HT-29 (cell line): ENCODE measurements around the gene MYB. TPM values are rescaled to one million over a fixed set of nuclear protein-coding genes. Genes with fewer than 3 reads are reported as not detected.
A peak's percentile ranks its signal among the peaks of the same experiment; 100 is the strongest.
"Not testable (repeated sequence)": the region's sequence is repeated elsewhere in the genome, so short reads cannot be mapped to it uniquely, and the experiment has no call there.

Experiments
- DNase-seq: peaks from one replicate; pipeline ENCODE4 v3.0.0-alpha.2; 2015; ENCODE audit warnings: low spot score
- total RNA-seq: library from RNA; depleted of rRNA; stranded (reverse); fragments of >200 nt; shearing (Covaris generic); gene quantifications from 2 replicates; pipeline ENCODE4 v1.2.3, GENCODE V29; 2014; rRNA removed

MYB gene
- 14.5 and 14.7 TPM in 2 replicates for total RNA-seq

DNA sequence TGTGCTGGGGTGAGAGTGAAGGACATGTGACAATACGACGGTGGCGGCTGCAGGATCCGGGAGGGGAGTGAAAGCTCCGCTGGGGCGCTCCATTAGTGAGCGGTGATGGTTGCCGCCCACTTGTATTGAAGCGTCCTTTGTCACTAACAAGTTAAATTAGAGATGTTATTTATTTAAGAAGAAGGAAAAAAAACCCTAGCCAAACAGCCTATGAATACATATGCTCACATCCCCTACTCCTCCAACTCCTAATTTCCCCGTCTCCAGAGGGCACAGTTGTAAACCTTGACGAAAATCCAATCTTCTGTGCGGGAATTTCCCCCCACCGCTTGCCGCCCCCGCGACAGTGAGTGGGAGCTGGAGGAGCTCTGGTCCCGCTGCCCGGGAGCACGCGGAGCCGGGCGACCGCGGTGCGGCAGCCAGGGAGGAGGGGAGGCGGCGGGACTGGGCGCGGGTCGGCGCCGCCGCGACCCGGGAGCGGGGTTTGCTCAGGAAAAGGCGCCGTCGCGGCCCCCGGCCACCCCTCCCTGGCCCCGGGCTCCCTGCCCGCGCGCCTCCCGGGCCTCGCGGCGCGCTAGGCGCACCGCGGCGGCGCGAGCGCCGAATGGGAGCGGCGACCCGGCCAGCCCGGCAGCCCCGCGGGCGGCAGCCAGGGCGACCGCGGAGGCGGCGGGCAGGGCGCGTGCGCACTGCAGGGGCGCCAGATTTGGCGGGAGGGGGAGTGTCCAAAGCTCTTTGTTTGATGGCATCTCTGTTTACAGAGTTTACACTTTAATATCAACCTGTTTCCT lies at the start of gene MYB:
Gene MYB (plus strand): TSS at position 767 of the 791 bp plus-strand sequence. CDS start 206 bp downstream, outside the sequence.
- peak; percentile 82 for DNase-seq

DNA sequence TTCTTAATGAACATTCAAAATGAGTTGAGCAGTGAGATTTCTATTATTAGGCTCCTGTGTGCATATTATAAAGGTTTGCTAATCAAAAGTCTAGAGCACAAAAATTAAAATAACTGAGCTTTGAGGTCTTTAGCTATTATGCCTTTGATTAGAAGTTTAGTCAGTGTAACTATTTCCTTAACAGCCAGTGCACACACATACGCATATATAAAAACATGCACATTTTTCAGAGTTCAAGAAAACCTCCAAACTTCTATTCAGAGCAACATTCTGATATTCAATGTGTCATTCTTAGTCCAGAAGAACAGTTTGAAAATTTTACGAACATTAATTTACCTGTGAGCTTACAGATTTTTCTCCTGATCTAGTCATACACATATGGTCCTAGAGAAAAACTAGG lies 48.3 kb upstream of the MYB start:
- no peak for DNase-seq

DNA sequence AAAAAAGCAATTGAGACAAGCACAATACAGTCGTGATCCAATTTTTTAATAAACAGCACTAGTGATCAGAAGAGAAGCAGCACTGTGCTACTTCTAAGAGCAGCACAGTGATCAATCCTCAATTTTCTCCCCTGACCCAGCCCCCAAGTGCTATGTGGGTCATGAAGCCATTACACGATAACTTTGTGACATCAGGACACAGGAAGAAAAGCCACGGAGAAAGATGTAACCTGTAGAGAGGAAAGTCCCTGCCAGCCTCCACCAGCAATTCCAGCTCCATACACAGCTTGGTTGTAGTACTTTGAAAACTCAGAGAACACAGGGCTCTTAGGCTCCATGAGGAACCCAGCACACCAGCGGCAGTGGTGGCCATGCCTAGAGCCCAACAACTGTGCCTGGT lies 45.3 kb upstream of the MYB start:
- no peak for DNase-seq

DNA sequence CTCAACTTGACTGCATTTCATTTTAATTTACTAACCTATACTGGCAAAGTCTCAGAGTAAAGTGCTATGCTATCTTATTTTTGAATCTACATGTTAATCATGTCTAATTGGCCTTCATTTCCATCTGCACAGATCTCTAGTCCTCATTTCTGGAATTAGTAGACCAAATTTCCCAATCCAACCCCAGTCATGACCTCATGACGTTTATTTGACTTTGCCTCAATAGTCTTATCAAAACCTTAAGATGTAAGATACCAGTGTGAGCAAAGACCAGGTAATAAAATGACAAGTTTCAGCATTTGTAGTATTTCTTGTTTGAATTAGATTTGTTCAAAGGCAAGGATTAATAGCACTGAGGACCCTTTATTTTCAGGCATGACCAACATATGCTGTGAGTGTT lies 43.3 kb upstream of the MYB start:
- DNase-seq = no peak

DNA sequence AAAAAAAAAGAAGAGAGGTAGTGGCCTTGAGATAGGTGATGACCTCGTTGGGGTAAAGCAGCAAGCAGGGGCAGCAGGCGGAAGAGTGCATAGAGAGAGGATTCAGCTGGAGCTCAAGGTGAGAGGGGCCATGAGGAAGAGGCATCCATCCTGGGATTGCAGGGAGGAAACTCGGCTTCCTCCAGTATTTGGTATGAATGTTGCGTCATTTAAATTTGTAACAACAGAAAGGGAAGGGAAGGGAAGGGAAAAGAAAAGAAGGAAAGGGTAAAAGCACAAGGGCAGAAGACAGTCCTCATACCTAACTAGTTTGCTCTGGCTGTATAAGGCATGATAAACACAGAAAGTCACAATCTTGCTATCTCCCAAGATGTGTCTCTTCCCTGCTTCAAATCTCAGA lies 39.9 kb upstream of the MYB start:
- no peak for DNase-seq

DNA sequence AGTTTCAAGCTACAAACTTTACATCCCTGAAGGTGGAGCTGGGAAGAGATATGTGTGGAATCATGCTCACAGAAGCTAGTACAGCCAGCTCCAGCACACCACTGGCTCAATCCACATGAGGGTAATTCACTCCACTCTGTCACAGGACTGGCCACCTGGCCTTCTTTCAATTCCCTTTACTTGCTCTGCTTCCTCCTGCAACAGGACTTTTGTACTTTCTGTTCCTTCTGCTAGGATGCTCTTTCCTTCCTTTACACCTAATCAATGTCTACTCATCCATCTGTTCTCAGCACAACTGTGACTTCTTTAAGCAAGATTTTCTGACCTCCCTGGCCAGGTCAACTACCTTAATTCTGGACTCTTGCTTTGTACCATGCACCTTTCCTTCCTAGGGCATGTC lies 39.4 kb upstream of the MYB start:
- DNase-seq = no peak

DNA sequence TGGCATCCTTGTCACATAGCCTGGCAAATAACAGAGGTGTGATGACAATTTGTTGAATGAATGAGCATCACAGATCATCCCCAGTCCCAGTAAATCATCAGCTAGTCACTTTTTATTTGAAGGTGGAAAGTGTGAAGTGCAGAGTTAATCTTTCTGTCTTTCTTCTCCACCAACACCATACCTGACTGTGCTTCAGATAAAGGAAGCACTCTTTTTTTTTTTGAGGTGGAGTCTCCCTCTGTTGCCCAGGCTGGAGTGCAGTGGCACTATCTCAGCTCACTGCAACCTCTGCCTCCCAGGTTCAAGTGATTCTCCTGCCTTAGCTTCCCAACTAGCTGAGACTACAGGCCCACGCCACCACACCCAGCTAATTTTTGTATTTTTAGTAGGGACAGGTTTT lies 38.9 kb upstream of the MYB start:
- DNase-seq = not testable (repeated sequence)

DNA sequence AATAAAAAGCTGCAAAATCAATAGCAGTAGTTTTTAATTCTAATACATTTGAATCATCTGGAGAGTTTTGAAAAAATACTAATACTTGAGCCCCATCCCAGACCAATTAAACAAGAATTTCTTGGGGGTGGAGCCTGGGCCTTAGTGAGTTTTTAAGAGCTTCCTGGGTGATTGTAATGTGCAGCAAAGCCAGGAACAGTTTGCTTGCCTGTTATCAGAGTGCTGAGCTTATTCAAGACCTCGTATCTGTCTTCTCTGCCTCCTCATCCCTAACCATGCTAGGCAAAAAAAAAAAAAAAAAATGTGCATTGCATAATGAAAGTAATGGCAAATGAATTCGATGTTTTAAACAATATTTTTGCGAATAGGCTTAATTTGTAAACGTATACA lies 36.4 kb upstream of the MYB start:
- no peak for DNase-seq

DNA sequence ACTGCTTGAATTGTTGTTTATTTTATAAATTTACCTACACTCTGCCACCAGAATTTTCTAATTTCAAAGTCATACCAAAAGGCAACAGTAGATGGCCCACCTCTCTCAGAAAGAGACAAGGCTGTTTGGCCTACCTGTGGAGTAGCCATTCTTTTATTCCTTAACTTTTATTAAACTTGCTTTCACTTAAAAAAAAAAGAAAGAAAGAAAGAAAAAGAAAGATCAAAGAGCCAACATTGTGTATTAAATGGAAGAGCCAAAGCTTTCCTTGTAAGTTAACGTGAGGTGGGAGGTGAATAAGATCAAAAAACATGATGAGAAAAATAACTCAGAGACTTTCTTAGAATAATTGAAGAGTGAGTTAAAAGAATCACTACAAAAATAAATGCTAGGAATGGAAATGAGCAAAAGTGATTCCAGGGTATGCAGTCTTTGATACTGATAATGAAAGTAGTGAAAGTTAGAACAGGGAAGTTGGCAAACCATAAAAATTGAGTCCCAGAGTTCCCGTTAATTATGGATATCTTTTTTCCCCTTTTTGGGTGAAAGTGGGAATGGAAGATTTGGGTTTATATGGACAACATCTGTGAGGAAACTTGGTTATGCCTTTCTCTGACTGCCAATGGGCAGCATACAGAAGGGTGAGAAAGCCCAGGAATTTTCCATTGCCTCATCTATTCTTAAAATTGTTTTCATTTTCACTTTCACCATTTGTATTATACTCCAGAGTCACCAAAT lies 35.9 kb upstream of the MYB start:
- peak; percentile 63 for DNase-seq

DNA sequence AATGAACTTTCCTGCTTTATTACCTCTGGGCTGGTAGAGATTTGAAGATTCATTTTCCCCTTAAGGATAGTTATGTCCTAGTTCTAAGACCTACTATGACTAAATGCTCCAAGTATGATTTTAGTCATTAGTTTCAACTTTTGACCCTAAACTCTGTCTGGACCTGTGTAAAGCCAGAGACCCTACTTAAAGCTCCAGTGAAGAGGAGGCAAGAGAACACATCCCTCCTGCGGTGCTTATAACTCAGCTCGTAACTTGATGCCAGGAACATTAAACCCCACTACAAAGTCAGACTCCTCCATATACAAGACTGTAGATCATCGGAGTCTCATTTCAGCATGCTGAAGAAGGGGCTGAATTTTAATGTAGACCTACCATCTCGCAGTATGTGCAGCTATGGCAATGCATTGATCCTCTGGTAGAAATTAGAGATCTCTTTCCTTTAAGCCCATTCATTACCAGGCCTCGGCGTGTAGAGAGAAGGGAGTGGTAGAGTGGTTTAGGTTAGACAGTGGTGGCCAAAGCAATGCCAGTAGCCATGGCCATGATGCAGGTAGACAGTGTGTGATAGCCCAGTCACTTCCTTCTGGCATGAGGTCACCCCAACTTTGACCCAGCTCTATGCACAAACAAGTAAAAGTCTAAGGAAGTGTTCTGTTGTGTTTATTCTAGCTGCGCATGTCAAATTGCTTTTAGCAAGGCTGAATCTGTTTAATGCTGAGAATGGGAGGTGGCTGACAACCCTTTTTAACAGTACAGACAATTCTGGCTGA lies 34.8 kb upstream of the MYB start:
- DNase-seq = no peak

DNA sequence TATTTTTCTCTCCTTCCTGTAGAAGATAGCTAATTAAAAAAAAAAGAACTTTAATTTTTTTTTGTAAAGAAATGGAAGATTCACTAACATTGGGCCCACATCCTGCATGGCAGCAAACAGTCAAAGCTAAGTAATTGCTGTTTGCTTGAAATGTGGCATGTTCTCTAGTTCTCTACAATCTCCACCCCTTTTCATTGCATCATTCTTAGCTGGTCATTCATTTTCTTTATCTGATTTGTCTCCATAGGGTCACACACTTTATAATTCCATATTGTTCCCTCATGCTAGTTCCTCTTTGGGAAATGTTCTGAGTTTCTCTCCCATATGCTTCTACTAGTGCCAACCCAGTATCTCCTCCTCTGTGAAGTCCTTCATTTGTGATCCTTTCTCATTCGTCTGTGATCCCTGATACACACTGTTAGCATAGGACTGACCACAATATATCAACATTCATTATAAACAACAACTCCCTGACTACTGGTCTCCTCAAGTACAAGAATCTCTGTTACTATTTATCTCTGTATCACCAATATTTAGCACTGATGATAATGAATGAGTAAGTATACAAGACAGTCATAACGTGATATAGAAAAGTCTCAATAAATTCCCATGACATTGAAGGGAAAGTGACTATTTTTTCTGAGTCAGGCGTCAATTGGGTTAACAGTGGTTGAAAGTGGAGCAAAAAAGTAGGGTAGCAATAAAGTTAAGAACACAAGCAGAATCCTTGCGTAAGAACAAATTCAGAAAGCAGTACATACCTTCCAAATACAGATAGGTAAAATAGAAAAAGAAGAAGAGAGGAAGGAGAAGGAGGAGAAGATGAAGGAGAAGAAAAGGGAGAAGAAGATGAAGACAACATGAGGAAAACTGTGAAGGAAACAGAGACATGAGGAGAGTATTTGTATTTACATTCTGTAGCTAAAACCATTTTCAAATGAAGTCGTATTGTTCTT lies 33.2 kb upstream of the MYB start:
- no peak for DNase-seq

DNA sequence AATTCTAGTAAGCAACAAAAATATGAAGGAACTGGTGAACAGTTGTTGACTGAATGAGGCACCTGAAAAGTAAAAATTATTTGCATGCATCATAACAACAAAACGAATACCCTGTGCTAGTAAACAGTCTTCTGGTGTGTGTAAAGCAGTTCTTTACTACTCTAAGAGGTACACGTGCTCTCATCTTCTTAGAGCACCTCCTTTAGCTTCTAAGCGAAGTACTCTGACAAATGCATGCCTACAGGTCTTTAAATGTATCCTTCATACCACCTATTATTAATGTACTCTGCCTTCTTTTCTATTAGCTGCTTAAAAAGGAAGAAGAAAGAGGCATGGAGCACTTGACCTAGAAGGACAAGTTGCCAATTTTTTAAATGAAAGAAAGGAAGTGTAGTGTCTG lies 32.2 kb upstream of the MYB start:
- DNase-seq = no peak

DNA sequence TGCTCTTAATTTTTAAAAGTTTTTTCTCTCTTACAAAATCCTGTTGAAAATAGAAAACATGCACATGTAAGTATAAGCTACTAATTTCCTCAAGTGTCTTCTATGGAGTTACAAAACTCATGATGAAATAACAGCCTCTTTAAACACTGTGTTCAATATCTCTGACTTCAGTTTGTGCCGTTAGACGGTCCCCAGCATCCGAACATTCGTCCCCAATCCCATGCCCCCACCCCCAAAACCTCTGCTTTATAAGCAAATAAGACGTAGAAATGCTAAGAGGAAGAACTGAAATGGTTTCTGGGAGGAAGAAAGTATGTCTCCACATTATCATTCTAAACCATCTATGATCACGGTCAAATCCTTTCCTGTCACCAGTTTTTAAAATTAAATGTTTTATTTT lies 31.7 kb upstream of the MYB start:
- DNase-seq = no peak

DNA sequence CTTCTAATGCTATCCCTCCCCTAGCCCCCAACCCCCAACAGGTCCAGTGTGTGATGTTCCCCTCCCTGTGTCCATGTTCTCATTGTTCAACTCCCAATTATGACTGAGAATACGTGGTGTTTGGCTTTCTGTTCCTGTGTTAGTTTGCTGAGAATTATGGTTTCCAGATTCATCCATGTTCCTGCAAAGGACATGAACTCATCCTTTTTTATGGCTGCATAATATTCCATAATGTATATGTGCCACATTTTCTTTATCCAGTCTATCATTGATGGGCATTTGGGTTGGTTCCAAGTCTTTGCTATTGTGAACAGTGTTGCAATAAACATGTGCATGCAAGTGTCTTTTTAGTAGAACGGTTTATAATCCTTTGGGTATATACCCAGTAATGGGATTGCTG lies 30.6 kb upstream of the MYB start:
- not testable (repeated sequence) for DNase-seq

DNA sequence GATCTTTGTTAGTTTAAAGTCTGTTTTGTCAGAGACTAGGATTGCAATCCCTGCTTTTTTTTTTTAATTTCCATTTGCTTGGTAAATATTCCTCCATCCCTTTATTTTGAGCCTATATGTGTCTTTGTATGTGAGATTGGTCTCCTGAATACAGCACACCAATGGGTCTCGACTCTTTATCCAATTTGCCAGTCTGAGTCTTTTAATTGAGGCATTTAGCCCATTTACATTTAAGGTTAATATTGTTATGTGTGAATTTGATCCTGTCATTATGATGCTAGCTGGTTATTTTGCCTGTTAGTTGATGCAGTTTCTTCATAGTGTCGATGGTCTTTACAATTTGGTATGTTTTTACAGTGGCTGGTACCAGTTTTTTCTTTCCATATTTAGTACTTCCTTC lies 27.0 kb upstream of the MYB start:
- DNase-seq = not testable (repeated sequence)

DNA sequence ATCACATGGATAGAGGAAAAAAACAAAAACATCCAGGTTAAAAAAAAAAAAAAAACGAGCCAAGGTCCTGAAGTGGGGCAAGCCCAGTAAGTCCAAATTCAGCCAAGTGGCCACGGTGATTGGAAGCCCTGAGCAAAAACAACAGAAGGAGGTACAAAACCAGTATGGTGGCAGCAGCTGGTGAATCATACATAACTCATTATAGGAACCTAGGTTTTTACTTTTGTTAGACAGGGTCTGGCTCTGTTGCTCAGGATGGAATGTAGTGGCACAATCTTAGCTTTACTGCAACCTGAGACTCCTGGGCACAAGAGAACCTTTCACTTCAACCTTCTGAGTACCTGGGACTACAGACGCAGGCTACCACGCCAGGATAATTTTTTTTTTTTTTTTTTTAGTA lies 22.7 kb upstream of the MYB start:
- DNase-seq = no peak

DNA sequence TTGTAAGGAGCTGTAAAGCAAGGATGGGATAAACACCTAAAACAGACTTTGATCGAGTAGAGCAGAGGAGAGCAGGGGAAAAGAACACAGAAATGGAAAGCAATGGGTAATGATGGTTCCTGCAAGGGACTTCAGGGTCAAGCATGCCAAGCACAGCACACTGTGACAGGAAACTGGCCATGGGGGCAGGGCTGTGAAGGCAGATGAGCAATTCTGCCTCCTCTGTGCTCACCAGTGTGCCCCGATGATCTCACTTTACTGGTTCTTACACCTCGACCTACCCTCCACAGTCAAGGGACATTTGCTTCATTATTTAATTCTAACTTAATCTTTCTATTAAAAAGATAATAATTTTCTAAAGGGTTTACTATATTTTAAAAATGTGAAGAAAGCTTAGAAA lies 21.6 kb upstream of the MYB start:
- no peak for DNase-seq

DNA sequence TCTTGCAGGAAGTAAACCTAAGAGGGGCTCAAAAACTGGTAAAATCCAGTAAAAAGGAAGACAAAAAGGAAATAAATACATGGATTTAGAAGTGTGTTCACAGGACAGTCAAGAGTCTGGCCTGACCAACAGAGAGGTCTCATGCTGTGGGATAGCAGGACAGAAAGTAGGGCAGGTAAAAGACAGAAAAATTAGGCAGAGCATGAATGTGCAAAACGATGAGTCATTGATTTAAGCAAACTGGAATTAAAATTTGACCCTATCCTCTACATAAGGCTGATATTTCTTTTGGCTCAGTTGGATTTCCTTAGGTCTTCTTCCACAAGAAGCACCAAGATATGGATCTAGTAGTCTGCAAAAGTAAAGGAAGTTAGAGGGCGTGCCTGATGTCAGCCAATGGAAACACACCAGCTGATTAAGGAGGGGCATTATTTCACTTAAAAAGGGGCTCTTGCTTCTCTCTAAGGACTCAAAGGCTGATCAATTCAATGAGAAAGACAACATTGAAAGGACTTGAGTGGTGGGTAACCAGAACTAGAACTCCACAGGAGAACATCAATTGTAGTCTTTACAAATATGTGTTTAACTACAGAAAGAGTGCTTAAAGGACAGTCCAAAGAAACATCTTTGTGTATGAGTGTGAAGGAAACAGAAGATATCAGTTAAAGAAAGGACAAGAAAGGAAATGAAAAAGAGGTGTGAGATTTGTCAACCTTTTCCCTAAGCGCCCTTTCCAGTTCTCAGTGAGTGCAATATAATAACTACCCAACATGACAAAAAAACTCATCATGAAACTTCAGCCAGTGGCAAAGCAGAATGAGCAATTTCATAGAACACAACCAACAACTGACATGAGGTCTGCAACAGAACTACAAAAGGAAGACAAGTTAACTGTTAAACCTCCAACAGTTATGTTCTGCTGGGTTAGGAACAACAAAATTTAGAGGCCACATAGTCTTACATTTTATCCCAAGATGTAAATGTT lies 19.4 kb upstream of the MYB start:
- DNase-seq = no peak

DNA sequence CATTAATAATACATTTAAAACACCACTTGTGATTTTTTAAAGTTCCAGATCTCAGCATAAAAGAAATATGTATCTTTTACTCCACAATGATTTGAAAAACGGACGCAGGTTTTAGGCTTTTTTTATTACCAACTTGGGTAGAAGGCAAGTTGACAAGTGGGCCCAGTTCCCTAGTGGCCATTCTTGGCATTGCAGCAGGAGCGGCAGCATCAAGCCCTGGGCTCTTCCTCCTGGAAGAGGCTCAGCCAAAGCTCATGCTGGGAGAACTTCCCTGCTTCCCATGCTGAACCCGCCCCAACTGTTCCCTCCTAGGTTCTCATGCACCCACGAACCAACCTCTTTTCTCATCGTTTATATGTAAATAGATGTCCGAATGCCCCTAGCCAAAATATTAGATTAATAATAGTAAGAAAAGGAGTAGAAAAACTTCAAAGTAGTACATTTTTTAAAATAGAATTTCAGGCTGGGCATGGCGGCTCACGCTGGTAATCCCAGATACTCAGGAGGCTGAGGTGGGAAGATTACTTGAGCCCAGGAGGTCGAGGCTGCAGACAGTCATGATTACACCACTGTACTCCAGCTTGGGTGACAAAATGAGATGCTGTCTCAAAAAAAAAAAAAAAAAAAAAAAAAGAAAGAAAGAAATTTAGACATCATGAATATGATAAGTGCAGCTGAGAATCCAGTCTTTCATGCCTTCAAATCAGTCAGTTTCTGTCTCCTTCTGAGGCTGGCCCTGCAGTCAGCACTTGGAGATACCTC lies 18.2 kb upstream of the MYB start:
- DNase-seq = peak; percentile 60
